HepG2 (cell line): Measurements from ENCODE around the gene SLC25A48.

ENCODE experiments used
- ARNT ChIP-seq: fragments of 450-650 bp; IDR thresholded peaks from 2 replicates; pipeline ENCODE4 v1.6.1; 2017
- CTCF ChIP-seq: sonication (generic); formaldehyde crosslinking; IDR thresholded peaks from 2 replicates; pipeline ENCODE4 v1.5.0; 2020; ENCODE audit warnings: mild to moderate bottlenecking, missing genetic modification reagents, moderate library complexity
- DNMT3B ChIP-seq: conservative IDR thresholded peaks from 2 replicates; pipeline ENCODE4 v1.6.1; 2016; ENCODE audit warnings: missing biosample characterization, control low read depth
- ELF1 ChIP-seq: sonication (generic); formaldehyde crosslinking; IDR thresholded peaks from 2 replicates; pipeline ENCODE4 v1.4.0; 2020; ENCODE audit warnings: missing genetic modification reagents
- JUNB ChIP-seq: sonication (generic); formaldehyde crosslinking; IDR thresholded peaks from 2 replicates; pipeline ENCODE4 v1.8.0; 2022; ENCODE audit warnings: missing genetic modification reagents, mild to moderate bottlenecking, borderline replicate concordance
- MAFK ChIP-seq, 2 experiments: IDR thresholded peaks in 1 of 2; conservative IDR thresholded peaks in 1 of 2; 2 replicates each; pipeline ENCODE4 v1.6.1; 2011; ENCODE audit warnings: improper control_type of control experiment in 2 of 2, low read length in 2 of 2
- MAX ChIP-seq: IDR thresholded peaks from 2 replicates; pipeline ENCODE4 v1.6.1; 2012; ENCODE audit warnings: inconsistent platforms
- POLR2A ChIP-seq, 2 experiments: IDR thresholded peaks; 2 replicates each; pipeline ENCODE4 v1.6.1; 2011; ENCODE audit warnings: low read depth in 2 of 2, low read length in 2 of 2, mild to moderate bottlenecking in 1 of 2, moderate library complexity in 1 of 2; ENCODE audit not compliant: insufficient read depth in 1 of 2
- PRDM10 ChIP-seq: sonication (generic); formaldehyde crosslinking; IDR thresholded peaks from 2 replicates; pipeline ENCODE4 v1.4.0; 2020; ENCODE audit warnings: low read depth, missing genetic modification reagents
- SMARCE1 ChIP-seq: fragments of 450-650 bp; IDR thresholded peaks from 2 replicates; pipeline ENCODE4 v1.6.1; 2017; ENCODE audit warnings: borderline replicate concordance
- THRA ChIP-seq: sonication (generic); formaldehyde crosslinking; IDR thresholded peaks from 2 replicates; pipeline ENCODE4 v1.4.0; 2020; ENCODE audit warnings: missing genetic modification reagents, borderline replicate concordance
- ZBTB33 ChIP-seq: sonication (generic); formaldehyde crosslinking; IDR thresholded peaks from 2 replicates; pipeline ENCODE4 v1.4.0; 2020; ENCODE audit warnings: missing genetic modification reagents
- ZNF207 ChIP-seq: fragments of 450-650 bp; IDR thresholded peaks from 2 replicates; pipeline ENCODE4 v1.6.1; 2016; ENCODE audit warnings: antibody characterized with exemption, borderline replicate concordance
- ZNF687 ChIP-seq: sonication (generic); formaldehyde crosslinking; IDR thresholded peaks from 2 replicates; pipeline ENCODE4 v1.5.1; 2020; ENCODE audit warnings: mild to moderate bottlenecking, missing genetic modification reagents, moderate library complexity

GRCh38 chr5:135873831-135874230 is 39.4 kb downstream of the SLC25A48 start:
- TF ChIP-seq MAX (no peak), ARNT (no peak), ZNF207 (no peak), MAFK (conservative IDR thresholded peaks at IDR 0.05 in 1 of 2, IDR thresholded peaks at IDR 0.05 in 1 of 2; ENCODE audit: low read length in 2 of 2) (no peak), POLR2A (IDR thresholded peaks at IDR 0.05; ENCODE audit: insufficient read depth in 1 of 2, low read depth in 2 of 2, low read length in 2 of 2) (no peak), SMARCE1 (no peak), JUNB (no peak), CTCF (no peak), ZBTB33 (CRISPR knock-in tag) (no peak), DNMT3B (CRISPR knock-in tag) (no peak), ELF1 (CRISPR knock-in tag) (no peak), THRA (CRISPR knock-in tag) (no peak), PRDM10 (CRISPR knock-in tag) (no peak), ZNF687 (CRISPR knock-in tag) (no peak)
